K562 (cell line): Measurements from ENCODE around the gene RARRES2. TPM values are rescaled to one million over a fixed set of nuclear protein-coding genes. Genes with fewer than 3 reads are reported as not detected.
A peak's percentile ranks its signal among the peaks of the same experiment; 100 is the strongest.

ENCODE experiments used
- ATF3 ChIP-seq, 2 experiments: fragments of 450-650 bp in 1 of 2; sonication (generic) in 1 of 2; formaldehyde crosslinking in 1 of 2; IDR thresholded peaks in 1 of 2; conservative IDR thresholded peaks in 1 of 2; 2 replicates each; pipeline versions ENCODE4 v1.6.1 to v1.8.1; 2016 to 2023; ENCODE audit warnings: mild to moderate bottlenecking in 2 of 2, moderate library complexity in 2 of 2, inconsistent platforms in 1 of 2, missing genetic modification reagents in 1 of 2
- ATF7 ChIP-seq: fragments of 450-650 bp; IDR thresholded peaks from 2 replicates; pipeline ENCODE4 v1.7.1; 2014; ENCODE audit warnings: mild to moderate bottlenecking, moderate library complexity
- BRD4 ChIP-seq: fragments of 200-600 bp; sonication (generic); IDR thresholded peaks from 2 replicates; pipeline ENCODE4 v1.6.1; 2017; ENCODE audit warnings: inconsistent platforms
- CEBPG ChIP-seq, 3 experiments: fragments of 200-800 bp in 1 of 3; sonication (Bioruptor generic) in 1 of 3; sonication (generic) in 1 of 3; formaldehyde crosslinking in 1 of 3; IDR thresholded peaks in 2 of 3; conservative IDR thresholded peaks in 1 of 3; 2 replicates each; pipeline versions ENCODE4 v1.6.1 to v1.8.0; 2016 to 2022; ENCODE audit warnings: missing compliant biosample characterization in 2 of 3, missing genetic modification characterization in 2 of 3, mild to moderate bottlenecking in 1 of 3, missing genetic modification reagents in 1 of 3
- ELK3 ChIP-seq: fragments of 450-650 bp; formaldehyde crosslinking; IDR thresholded peaks from 2 replicates; pipeline ENCODE4 v1.4.0; 2020; ENCODE audit warnings: mild to moderate bottlenecking
- KLF6 ChIP-seq: fragments of 250-450 bp; sonication (Bioruptor Pico); IDR thresholded peaks from 2 replicates; pipeline ENCODE4 v1.4.0; 2020; ENCODE audit warnings: mild to moderate bottlenecking, moderate library complexity, borderline replicate concordance
- MCM7 ChIP-seq, 2 experiments: fragments of 450-650 bp; IDR thresholded peaks; 2 replicates each; pipeline ENCODE4 v1.6.1; 2016 to 2018
- MYNN ChIP-seq, 2 experiments: sonication (generic); formaldehyde crosslinking in 1 of 2; IDR thresholded peaks; 2 replicates each; pipeline versions ENCODE4 v1.5.0 to v1.6.1; 2016 to 2020; ENCODE audit warnings: antibody characterized with exemption in 1 of 2, missing genetic modification reagents in 1 of 2
- POLR3A ChIP-seq: IDR thresholded peaks from 2 replicates; pipeline ENCODE4 v1.6.1; 2011; ENCODE audit warnings: borderline replicate concordance, mild to moderate bottlenecking, moderate library complexity; ENCODE audit not compliant: insufficient read length, insufficient read depth; ENCODE audit errors: extremely low read depth
- RBFOX2 ChIP-seq: fragments of 200-400 bp; formaldehyde crosslinking; IDR thresholded peaks from 2 replicates; pipeline ENCODE4 v1.6.1; 2017; ENCODE audit warnings: low read depth, mild to moderate bottlenecking, low read length, moderate library complexity
- RBM17 ChIP-seq: fragments of 200-400 bp; formaldehyde crosslinking; IDR thresholded peaks from 2 replicates; pipeline ENCODE4 v1.6.1; 2017; ENCODE audit warnings: low read depth, mild to moderate bottlenecking, low read length, borderline replicate concordance
- SAFB2 ChIP-seq: fragments of 200-400 bp; formaldehyde crosslinking; IDR thresholded peaks from 2 replicates; pipeline ENCODE4 v1.6.1; 2018; ENCODE audit warnings: borderline replicate concordance, low read length, low read depth, moderate library complexity; ENCODE audit not compliant: severe bottlenecking
- SMARCC2 ChIP-seq: fragments of 450-650 bp; IDR thresholded peaks from 2 replicates; pipeline ENCODE4 v1.6.1; 2017; ENCODE audit warnings: antibody characterized with exemption, moderate library complexity, mild to moderate bottlenecking, low read depth
- TBL1XR1 ChIP-seq, 2 experiments: IDR thresholded peaks; 2 replicates each; pipeline ENCODE4 v1.6.1; 2012; ENCODE audit warnings: improper control_type of control experiment in 2 of 2, low read length in 2 of 2, mild to moderate bottlenecking in 1 of 2
- ZNF41 ChIP-seq: fragments of 250-450 bp; sonication (Bioruptor Pico); conservative IDR thresholded peaks from 2 replicates; pipeline ENCODE4 v1.4.0; 2020; ENCODE audit warnings: mild to moderate bottlenecking
- ZNF740 ChIP-seq, 3 experiments: fragments of 200-800 bp in 1 of 3; sonication (Bioruptor generic) in 1 of 3; sonication (generic) in 1 of 3; formaldehyde crosslinking in 1 of 3; IDR thresholded peaks; 2 replicates each; pipeline versions ENCODE4 v1.6.1 to v1.8.0; 2016 to 2022; ENCODE audit warnings: mild to moderate bottlenecking in 2 of 3, missing compliant biosample characterization in 2 of 3, missing genetic modification characterization in 2 of 3, missing genetic modification reagents in 1 of 3
- ZNF76 ChIP-seq: fragments of 250-450 bp; sonication (Bioruptor Pico); IDR thresholded peaks from 2 replicates; pipeline ENCODE4 v1.4.0; 2020; ENCODE audit warnings: mild to moderate bottlenecking, moderate library complexity, borderline replicate concordance
- polyA plus RNA-seq, 8 experiments: library from polyadenylated mRNA; depleted of rRNA in 4 of 8; stranded (reverse) in 5 of 8; unstranded in 3 of 8; fragments of >200 nt; fragmentation: Nextera tagmentation in 2 of 8; fragmentation: Illumina TruSeq in 1 of 8; extraction: Ambion mirVana in 2 of 8; extraction: Trizol in 1 of 8; gene quantifications; 2 replicates each; pipeline versions ENCODE4 v1.2.1 to v1.2.3, GENCODE V29; 2011 to 2014; ENCODE audit warnings: inconsistent platforms in 1 of 8, missing spikeins in 1 of 8
- total RNA-seq, 7 experiments: library from RNA; depleted of rRNA in 6 of 7; stranded (reverse); fragments of >200 nt in 6 of 7; fragmentation: Illumina TruSeq in 2 of 7; extraction: Trizol in 2 of 7; gene quantifications; 2 replicates each; pipeline versions ENCODE4 v1.2.1 to v1.2.3, GENCODE V29; 2011 to 2021; ENCODE audit warnings: low replicate concordance in 1 of 7
- TF ChIP-seq, protein P1 (sequence below): fragments of 250-450 bp; sonication (Bioruptor Pico); IDR thresholded peaks from 2 replicates; pipeline ENCODE4 v1.4.0; 2020

The RARRES2 gene
- total and polyA plus RNA-seq, 9 of the 15 experiments (the other 6 are each of a cell fraction or from before 2014, with no cell fraction given): 0.11 to 1.7 (median 0.23) TPM; not detected in 6

DNA sequence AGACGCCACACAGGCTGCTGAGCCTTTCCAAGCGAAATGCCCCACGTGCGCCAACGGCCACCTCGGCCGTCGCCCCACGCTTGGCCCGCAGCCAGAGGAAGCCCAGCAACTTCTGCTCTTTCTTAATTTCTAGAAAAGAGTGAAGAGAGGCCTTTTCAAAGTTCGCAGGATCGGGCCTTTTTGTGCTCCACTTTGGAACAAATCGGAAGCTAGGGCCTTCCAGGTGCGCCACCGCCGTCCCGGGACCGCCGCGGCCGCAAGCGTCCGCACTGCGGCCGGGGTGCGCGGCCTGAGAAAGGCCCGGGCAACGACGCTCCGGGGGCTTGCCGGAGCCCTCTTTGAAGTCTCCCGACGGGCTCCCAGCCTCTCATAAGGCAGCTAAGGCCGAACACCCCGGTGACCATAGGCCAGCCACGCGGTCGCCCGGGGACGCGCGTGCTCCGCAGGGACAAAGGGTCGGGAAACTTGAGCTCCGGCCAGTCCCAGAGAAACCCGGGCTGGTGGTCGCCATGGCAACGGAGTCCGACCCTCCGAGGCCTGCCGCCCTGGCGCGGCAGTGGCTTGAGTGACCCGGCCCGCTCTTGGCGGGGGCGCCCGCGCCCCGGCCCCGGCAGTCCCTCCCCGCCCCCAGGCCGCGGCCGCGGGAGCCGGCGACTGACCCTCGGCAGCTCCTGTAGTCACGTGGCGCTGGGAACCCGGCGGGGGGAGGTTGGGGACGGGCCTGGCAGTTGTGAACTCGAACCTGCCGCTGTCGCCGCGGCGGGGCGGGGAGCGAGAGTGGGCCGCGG, 26.9 kb upstream of the RARRES2 start, which contains the start of gene REPIN1 (continued):
- TF ChIP-seq ATF3 (IDR thresholded peaks at IDR 0.05) (no peak), ATF3 (CRISPR knock-in tag; conservative IDR thresholded peaks at IDR 0.05) (peak; percentile 45; the same call in 1 of the 2 replicates), KLF6 (CRISPR knock-in tag) (0 out of 2 replicates have a peak, but pooled peaks have one; percentile 75), ELK3 (CRISPR knock-in tag) (no peak), ZNF41 (CRISPR knock-in tag) (no peak), BRD4 (peak; percentile 100), ATF7 (peak; percentile 61), MCM7 (IDR thresholded peaks at IDR 0.05) (no peak), POLR3A (no peak), ZNF740 (CRISPR knock-in tag; IDR thresholded peaks at IDR 0.05) (no peak), ZNF740 (tag; IDR thresholded peaks at IDR 0.05) (peak in 1 of 2 experiments; percentile 82; a peak in 2 of 4 replicates), TBL1XR1 (IDR thresholded peaks at IDR 0.05; ENCODE audit: low read length in 2 of 2) (0 out of 4 replicates have a peak, but pooled peaks have one; percentile 23 to 28), CEBPG (CRISPR knock-in tag; IDR thresholded peaks at IDR 0.05) (0 out of 2 replicates have a peak, but pooled peaks have one; percentile 24), CEBPG (tag; conservative IDR thresholded peaks at IDR 0.05 in 1 of 2, IDR thresholded peaks at IDR 0.05 in 1 of 2) (0 out of 4 replicates have a peak, but pooled peaks of 1 of the 2 experiments have one; percentile 50), RBM17 (no peak), RBFOX2 (peak; percentile 97), SAFB2 (no peak), SMARCC2 (no peak), MYNN (IDR thresholded peaks at IDR 0.05) (0 out of 2 replicates have a peak, but pooled peaks have one; percentile 54), MYNN (CRISPR knock-in tag; IDR thresholded peaks at IDR 0.05) (no peak), ZNF76 (CRISPR knock-in tag) (peak; percentile 90; the same call in 1 of the 2 replicates)
- TF ChIP-seq, protein P1, sequence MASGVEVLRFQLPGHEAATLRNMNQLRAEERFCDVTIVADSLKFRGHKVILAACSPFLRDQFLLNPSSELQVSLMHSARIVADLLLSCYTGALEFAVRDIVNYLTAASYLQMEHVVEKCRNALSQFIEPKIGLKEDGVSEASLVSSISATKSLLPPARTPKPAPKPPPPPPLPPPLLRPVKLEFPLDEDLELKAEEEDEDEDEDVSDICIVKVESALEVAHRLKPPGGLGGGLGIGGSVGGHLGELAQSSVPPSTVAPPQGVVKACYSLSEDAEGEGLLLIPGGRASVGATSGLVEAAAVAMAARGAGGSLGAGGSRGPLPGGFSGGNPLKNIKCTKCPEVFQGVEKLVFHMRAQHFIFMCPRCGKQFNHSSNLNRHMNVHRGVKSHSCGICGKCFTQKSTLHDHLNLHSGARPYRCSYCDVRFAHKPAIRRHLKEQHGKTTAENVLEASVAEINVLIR (CRISPR knock-in tag): 0 out of 2 replicates have a peak, but pooled peaks have one; percentile 48
